Pons (tissue), 1 donor: Measurements from ENCODE around the gene HLA-DQB1.
"Not testable (repeated sequence)": the region's sequence is repeated elsewhere in the genome, so short reads cannot be mapped to it uniquely, and the experiment has no call there.

ENCODE experiments used
- DNase-seq: peaks from one replicate; pipeline ENCODE4 v3.0.0-alpha.2; 2016; ENCODE audit warnings: low spot score

The HLA-DQB1 gene

GRCh38 chr6:32662099-32662498, 4.4 kb downstream of the HLA-DQB1 start:
- no peak for DNase-seq

- no peak for DNase-seq
Measured at GRCh38 chr6:32659856-32660595, 6.4 kb downstream of the HLA-DQB1 start.

GRCh38 chr6:32658268-32658897, 8.1 kb downstream of the HLA-DQB1 start:
- no peak for DNase-seq

- not testable (repeated sequence) for DNase-seq
Measured at GRCh38 chr6:32657819-32658218, 8.6 kb downstream of the HLA-DQB1 start.

- not testable (repeated sequence) for DNase-seq
Measured at GRCh38 chr6:32657329-32657728, 9.1 kb downstream of the HLA-DQB1 start.

- no peak for DNase-seq
Measured at GRCh38 chr6:32655203-32655710, 11.2 kb downstream of the HLA-DQB1 start.

- DNase-seq: no peak
Measured at GRCh38 chr6:32645047-32645703, 21.3 kb downstream of the HLA-DQB1 start.

GRCh38 chr6:32643904-32644303, 22.6 kb downstream of the HLA-DQB1 start:
- DNase-seq: no peak

GRCh38 chr6:32642720-32643106, 23.7 kb downstream of the HLA-DQB1 start:
- no peak for DNase-seq

GRCh38 chr6:32641785-32642719, 24.4 kb downstream of the HLA-DQB1 start:
- not testable (repeated sequence) for DNase-seq

- no peak for DNase-seq
Measured at GRCh38 chr6:32641122-32641521, 25.3 kb downstream of the HLA-DQB1 start.

- DNase-seq: no peak
Measured at GRCh38 chr6:32639440-32640394, 26.7 kb downstream of the HLA-DQB1 start.

GRCh38 chr6:32638532-32639219, 27.8 kb downstream of the HLA-DQB1 start:
- no peak for DNase-seq

- no peak for DNase-seq
Measured at GRCh38 chr6:32637883-32638282, 28.6 kb downstream of the HLA-DQB1 start.

- peak; percentile 80 for DNase-seq
Measured at GRCh38 chr6:32637219-32637880, 29.1 kb downstream of the HLA-DQB1 start, which contains the start of gene HLA-DQA1. Gene HLA-DQA1, plus strand, starts transcription at chr6:32637406. Its CDS starts 53 bp downstream, at chr6:32637459.

- DNase-seq: no peak
Measured at GRCh38 chr6:32635526-32636123, 30.8 kb downstream of the HLA-DQB1 start.

GRCh38 chr6:32629793-32630192, 36.7 kb downstream of the HLA-DQB1 start:
- DNase-seq: not testable (repeated sequence)

GRCh38 chr6:32627831-32628230, 38.6 kb downstream of the HLA-DQB1 start:
- peak; percentile 52 for DNase-seq

GRCh38 chr6:32627249-32627648, 39.2 kb downstream of the HLA-DQB1 start:
- no peak for DNase-seq
